HG03108 (cell line): ENCODE measurements around the gene CORO2A.
"Not testable (repeated sequence)": the region's sequence is repeated elsewhere in the genome, so short reads cannot be mapped to it uniquely, and the experiment has no call there.

Source experiments
- ATAC-seq: cut with Tn5 transposase; IDR thresholded peaks from one replicate; pipeline ENCODE4 v1.9.1; 2021; ENCODE audit warnings: moderate library complexity; ENCODE audit not compliant: unreplicated experiment

The CORO2A gene

DNA sequence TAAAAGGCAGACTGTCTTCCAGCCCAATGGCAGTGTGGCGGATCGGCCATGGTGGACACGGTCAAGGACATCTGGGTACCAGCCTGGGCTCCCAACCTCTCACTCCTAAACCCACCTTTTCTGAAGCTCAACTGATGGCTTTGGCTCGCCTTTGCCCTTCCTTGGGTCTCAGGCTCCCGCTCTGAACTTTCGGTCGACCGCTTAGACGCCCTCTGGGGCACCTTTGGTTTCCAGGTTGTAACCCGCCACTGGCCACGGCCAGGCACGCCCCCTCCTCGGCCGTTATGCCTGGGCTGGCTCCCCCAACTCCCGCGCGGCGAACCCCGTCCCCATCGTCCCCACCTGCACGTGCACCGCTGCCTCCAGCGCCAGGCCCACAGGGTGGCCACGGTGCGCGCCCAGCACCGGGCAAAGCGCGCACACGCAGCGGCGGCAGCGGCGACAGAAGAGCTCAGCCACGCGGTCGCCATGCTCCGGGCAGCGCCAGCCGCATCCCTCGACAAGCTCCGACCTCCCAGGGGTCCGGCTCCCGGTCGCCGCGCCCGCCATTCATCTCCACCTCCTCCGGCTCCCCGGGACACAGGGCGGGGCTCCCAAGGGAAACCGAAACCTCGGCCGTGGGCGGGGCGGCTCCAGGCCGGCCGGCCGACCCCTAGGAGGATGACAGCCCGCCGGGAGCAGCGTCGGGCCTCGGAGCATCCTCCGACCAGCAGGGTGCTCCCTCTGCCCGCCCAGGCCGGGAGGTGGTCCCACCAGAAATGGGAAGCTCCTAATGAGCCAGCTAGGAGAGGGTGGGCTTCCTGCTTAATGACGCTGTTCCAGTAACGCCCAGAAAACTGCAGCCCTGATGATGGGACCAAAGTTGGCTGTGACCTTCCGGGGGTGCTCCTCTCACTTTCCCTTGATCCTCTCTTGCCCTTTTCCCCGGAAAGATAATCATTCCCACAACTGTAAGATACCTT lies 73.5 kb downstream of the CORO2A start, which contains the start of gene TRIM14:
TRIM14 (minus strand) TSS at position 583 of the 962 bp plus-strand sequence; CDS start at position 549, 34 bp downstream.
- peak; percentile 55 for ATAC-seq

DNA sequence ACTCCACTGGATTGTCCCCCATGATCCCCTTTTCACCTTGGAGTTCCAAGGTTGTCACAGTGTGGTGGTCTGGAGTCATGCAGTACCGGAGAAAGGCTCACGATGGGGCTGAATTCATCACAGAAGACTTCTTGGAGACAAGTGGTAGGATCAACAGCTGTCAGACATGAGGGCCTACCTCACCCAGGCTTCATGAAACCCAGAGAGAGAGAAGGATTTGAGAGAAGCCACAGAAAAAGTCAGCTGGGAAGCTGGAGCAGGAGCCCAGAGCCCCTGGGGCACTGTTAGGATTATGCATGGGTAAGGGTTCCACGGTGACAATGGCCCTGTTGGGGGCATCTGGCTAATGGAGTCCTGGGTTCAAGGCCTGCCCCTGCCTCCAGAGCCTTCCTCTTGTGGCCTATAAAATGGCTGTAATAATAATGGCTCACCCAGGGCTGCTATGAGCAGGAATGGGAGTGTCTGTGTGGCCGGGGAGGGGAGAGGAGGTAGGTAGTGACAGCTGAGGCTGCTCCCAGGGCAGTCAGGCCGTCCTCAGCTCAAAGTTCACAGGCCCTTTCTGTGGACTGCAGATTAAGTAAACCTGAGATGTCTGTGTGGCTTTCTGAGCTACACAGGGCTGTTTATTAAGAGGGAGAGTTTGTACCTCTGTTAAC lies 74.3 kb downstream of the CORO2A start:
- peak; percentile 46 for ATAC-seq

GRCh38 chr9:98117097-98117496 lies 75.3 kb downstream of the CORO2A start:
- not testable (repeated sequence) for ATAC-seq

GRCh38 chr9:98109052-98109451 lies 83.4 kb downstream of the CORO2A start:
- ATAC-seq, result no peak

DNA sequence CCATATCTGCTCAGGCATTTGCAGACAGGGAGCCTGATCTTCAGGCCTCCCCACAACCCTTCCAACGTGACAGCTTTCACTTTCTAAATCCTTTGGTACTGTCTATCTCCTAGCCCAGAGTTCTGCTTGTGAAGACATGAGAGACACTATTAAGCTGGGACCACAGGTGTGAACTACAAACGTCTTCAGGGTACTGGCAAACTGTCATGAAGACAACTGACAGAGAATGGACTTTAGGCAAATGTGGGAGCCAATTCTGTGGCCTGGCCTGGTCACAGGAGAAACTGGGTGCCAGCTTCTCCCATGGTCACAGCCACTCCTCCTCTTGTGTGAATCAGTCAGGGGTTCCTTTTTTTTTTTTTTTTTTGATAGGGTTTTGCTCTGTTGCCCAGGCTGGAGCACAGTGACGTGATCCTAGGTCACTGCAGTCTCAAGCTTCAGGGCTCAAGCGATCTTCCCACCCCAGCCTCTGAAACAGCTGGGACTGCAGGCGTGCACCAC lies 83.9 kb downstream of the CORO2A start:
- peak; percentile 52 for ATAC-seq

DNA sequence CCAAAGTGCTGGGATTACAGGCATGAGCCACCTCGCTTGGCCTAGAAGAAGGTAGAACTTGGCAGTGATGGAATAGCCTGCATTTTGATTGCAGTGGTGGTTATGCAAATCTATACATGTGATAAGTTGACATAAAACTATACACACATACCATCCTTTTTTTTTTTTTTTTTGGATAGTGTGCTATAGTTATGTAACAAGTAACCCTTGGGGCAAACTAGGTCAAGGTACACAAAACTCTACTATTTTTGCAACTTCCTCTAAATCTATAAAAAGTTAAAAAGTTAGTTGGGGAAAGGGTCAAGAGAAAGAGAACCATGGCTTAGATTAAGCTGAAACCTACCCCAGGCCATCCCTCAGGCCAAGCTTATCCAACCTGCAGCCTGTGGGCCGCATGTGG lies 84.5 kb downstream of the CORO2A start:
- ATAC-seq, result peak; percentile 12

DNA sequence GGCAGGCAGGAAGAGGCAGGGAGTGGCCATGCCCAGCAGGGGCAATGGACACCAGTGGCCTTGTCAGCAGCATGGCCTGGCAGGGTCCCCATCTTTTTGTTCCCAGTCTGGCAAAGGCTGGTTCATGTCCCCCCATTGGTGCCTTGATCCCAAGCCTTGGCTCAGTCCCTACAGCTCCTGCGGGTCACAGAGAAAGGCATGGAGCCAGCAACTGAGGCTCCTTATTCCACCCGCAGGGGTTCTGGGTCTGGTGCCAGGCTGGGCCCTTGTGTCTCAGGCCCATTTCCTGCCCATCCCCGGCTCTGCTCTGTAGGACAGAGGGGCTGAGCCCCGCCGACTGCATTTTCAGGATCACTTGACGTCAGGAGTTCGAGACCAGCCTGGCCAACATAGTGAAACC lies 87.4 kb downstream of the CORO2A start:
- ATAC-seq, result no peak

DNA sequence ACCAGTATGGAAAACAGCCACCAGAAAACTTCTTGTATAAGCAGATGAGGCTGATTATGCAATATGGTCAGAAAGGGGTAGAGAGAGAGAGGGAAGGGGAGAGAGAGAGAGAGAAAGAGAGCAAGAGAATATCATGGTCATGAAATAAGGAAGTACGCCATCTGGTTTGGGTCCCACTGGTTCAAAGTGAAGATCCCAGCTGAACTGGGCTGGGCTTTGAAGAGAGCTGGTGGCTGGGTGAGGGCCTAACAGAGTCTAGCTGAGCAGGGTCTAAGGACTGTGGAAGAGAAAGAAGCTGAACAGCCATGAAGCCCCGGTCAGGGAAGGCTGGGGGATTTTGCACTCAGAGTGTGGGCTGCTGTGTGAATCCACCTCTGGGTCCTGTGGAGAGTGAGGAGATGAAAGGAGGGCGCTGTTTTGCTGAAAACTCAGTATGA lies 88.0 kb downstream of the CORO2A start:
- ATAC-seq, result no peak

GRCh38 chr9:98101868-98102273 lies 90.6 kb downstream of the CORO2A start:
- peak; percentile 96 for ATAC-seq

DNA sequence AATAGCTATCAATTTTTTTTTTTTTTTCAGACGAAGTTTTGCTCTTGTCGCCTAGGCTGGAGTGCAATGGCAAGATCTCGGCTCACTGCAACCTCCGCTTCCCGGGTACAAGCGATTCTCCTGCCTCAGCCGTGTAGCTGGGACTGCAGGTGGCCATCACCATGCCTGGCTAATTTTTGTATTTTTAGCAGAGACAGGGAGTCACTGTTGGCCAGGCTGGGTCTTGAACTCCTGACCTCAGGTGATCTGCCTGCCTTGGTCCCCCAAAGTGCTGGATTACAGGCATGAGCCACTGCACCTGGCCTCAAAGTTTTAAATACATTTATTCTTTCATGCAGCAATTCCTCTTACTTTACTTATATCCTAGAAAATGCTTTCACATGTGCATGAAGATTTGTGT lies 91.0 kb downstream of the CORO2A start:
- no peak for ATAC-seq

GRCh38 chr9:98100456-98100855 lies 92.0 kb downstream of the CORO2A start:
- ATAC-seq, result no peak

- no peak for ATAC-seq
These were observed 92.5 kb downstream of the CORO2A start for GRCh38 chr9:98099898-98100297.

- no peak for ATAC-seq
These were observed 93.1 kb downstream of the CORO2A start for GRCh38 chr9:98099346-98099745.

DNA sequence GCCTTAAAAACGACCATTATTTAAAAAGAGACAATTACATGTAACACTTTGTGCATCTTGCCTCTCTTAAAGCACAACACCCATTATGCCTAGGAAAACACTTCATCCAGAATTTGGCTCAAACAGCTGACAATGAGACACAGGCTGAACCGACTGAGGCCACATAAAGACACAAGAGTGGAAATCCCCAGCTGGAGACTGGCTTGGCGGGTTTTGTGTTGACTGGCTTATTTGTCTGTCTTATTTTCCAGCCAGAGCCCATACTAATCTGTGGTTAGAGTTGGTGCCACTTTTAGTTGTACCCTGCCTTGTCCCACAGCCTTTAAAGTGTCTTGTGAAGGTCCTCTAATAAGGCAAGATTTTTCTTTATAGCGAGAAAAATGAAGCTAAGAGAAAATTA lies 94.6 kb downstream of the CORO2A start:
- ATAC-seq, result no peak

DNA sequence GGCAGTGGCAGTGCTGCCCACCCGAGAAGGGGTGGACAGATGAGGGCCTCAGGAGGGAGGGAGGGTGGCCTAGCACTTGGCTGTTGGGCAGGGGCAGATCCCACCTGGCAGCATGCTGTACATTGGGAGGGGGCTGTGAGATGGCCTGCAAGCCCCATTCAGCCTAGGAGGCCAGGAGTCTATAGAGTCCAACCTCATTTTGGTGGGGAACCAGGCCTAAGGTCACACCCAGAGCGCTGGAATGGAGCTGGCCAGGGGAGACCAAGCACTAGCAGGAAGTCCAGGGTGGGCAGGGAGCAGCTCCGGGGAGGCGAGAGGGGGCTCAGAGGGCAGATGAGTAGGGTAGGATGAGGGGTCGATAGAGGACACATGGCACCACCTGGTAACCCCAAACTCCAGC lies 96.3 kb downstream of the CORO2A start:
- ATAC-seq, result no peak

GRCh38 chr9:98095401-98095800 lies 97.0 kb downstream of the CORO2A start:
- ATAC-seq, result no peak

GRCh38 chr9:98094851-98095250 lies 97.6 kb downstream of the CORO2A start:
- no peak for ATAC-seq

DNA sequence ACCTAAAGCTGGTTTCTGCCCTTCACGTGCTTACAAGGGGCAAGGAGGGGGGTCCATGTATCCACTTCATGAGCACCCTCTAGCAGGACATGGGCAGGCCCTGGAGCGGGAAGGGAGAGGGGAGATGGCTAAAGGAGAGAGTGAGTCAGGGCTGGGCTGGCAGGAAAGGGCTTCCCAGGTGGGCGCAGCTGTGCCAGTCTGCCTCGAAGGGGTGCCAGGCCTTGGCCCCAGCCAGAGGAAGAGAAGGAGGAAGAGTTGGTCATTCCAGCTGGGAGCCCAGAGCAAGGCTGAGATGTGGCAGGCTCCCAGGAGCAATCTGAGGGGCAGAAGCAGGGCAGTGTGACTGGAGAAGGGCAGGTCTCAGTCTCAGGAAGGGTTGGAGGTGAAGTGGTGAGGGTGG lies 98.1 kb downstream of the CORO2A start:
- no peak for ATAC-seq

- no peak for ATAC-seq
These were observed 99.9 kb downstream of the CORO2A start for GRCh38 chr9:98092613-98092931.

DNA sequence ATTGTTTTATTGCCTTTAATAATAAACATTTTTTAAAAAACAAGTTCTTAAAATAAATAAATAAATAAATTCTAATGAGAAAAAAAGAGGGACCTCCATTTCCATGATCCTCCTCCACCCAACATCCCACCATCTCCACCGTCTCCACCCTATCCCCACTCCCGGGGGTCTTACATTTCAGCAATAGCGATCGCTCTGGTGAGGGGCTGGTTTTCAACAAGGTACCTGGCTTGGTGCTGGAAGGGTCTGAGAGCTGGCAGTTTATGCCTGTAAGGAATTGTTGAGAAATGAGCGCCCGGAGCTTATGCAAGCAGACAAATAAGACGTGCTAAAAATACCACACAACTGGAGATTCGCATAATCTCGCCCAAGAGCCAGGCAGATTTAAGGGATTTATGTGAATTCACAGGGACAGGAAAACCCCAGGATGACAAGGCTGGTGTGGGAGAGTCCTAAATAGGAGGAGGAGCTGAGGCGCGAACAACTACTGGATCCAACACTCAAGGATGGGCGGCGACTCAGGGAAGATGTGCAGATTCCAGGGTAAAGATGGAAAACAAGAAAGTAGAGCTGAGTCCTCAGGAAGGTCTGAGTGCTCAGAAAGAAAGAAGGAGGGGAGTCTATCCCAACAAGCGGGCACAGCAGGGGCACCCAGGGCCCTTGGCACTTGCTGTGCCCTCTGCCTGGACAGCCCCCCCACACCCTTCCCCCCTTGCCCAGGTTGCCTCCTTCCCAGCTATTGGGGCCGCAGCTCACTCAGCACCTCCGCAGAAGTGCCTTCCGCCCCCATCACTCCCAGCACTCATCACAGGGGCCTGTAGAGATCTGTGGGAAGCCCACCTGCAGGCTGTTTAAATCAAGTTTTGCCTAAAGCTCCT lies 100.5 kb downstream of the CORO2A start:
- no peak for ATAC-seq

- ATAC-seq, result not testable (repeated sequence)
These were observed 101.8 kb downstream of the CORO2A start for GRCh38 chr9:98090674-98091073.
